ENCODE results near the gene ANTXRL. TPM values are rescaled to one million over a fixed set of nuclear protein-coding genes. Genes with fewer than 3 reads are reported as not detected.
"Not testable (repeated sequence)": the region's sequence is repeated elsewhere in the genome, so short reads cannot be mapped to it uniquely, and the experiment has no call there.

ANTXRL gene
- total RNA-seq, 1 experiment from 2014 or later, result 0.26 TPM

GRCh38 chr10:46301056-46301645, 14.4 kb downstream of the ANTXRL start:
- intact Hi-C loops (cut with micrococcal nuclease; ENCODE audit: unreplicated experiment), result no loop called here
- POLR2A ChIA-PET (ENCODE audit: unreplicated experiment), result no interaction called here
- Histone ChIP-seq H3K4me1 (replicated peaks; ENCODE audit: insufficient read depth) (peaks cover 13% of the 10 kb centered on the region), H3K79me2 (ENCODE audit: low read depth) (no peaks in the 10 kb centered on the region), H3K27me3 (ENCODE audit: insufficient read depth, low read depth) (no peaks in the 10 kb centered on the region), H4K20me1 (ENCODE audit: insufficient read depth) (no peaks in the 10 kb centered on the region), H3K9me3 (ENCODE audit: insufficient read depth, low read depth) (no peaks in the 10 kb centered on the region), H3F3A (ENCODE audit: insufficient read depth, low read depth) (peaks cover 12% of the 10 kb centered on the region), H3K36me3 (ENCODE audit: low read depth) (no peaks in the 10 kb centered on the region), H3K4me2 (no peak overlapping the region), H3K9me2 (ENCODE audit: insufficient read depth) (no peaks in the 10 kb centered on the region), H3K4me3 (no peak overlapping the region), H2AFZ (no peak overlapping the region), H3K27ac (no peak overlapping the region)
- TF ChIP-seq EZH2 (IDR thresholded peaks at IDR 0.05; ENCODE audit: low read depth) (no peak), CTCF (conservative IDR thresholded peaks at IDR 0.05) (no peak)
- DNase-seq, result no peak
- CTCF ChIA-PET, result interaction anchor here (0.7 kb wide), 1 partner anchor 50 kb away, joined by 15 read pairs; no protein-coding TSS in a partner anchor
- no TSS peak for BruUV-seq (replicated peaks)

- Histone ChIP-seq H3K4me1 (replicated peaks; ENCODE audit: insufficient read depth) (peaks cover 21% of the 10 kb centered on the region), H3K79me2 (ENCODE audit: low read depth) (no peaks in the 10 kb centered on the region), H2AFZ (no peak overlapping the region), H3K4me2 (no peak overlapping the region), H3K9me3 (ENCODE audit: insufficient read depth, low read depth) (no peaks in the 10 kb centered on the region), H3K27ac (no peak overlapping the region), H4K20me1 (ENCODE audit: insufficient read depth) (no peaks in the 10 kb centered on the region), H3K9me2 (ENCODE audit: insufficient read depth) (no peaks in the 10 kb centered on the region), H3K4me3 (no peak overlapping the region), H3K27me3 (ENCODE audit: insufficient read depth, low read depth) (no peaks in the 10 kb centered on the region), H3F3A (ENCODE audit: insufficient read depth, low read depth) (peaks cover 20% of the 10 kb centered on the region), H3K36me3 (ENCODE audit: low read depth) (no peaks in the 10 kb centered on the region)
- ChIA-PET CTCF (no interaction called here), POLR2A (ENCODE audit: unreplicated experiment) (no interaction called here)
- TF ChIP-seq EZH2 (IDR thresholded peaks at IDR 0.05; ENCODE audit: low read depth), result no peak
- no peak for TF ChIP-seq CTCF (conservative IDR thresholded peaks at IDR 0.05)
- no peak for DNase-seq
- no TSS peak for BruUV-seq (replicated peaks)
- intact Hi-C loops (cut with micrococcal nuclease; ENCODE audit: unreplicated experiment), result no loop called here
These were observed 15.1 kb downstream of the ANTXRL start for GRCh38 chr10:46301721-46302479.

- H3K27me3 ChIP-seq (ENCODE audit: insufficient read depth, low read depth); H3K4me2 ChIP-seq; DNase-seq; H2AFZ ChIP-seq; H3K4me3 ChIP-seq; H3K79me2 ChIP-seq (ENCODE audit: low read depth); H3K36me3 ChIP-seq (ENCODE audit: low read depth); BruUV-seq (replicated peaks); H4K20me1 ChIP-seq (ENCODE audit: insufficient read depth); H3K9me3 ChIP-seq (ENCODE audit: insufficient read depth, low read depth); H3K9me2 ChIP-seq (ENCODE audit: insufficient read depth); POLR2A ChIA-PET (ENCODE audit: unreplicated experiment); H3K27ac ChIP-seq; intact Hi-C loops (cut with micrococcal nuclease; ENCODE audit: unreplicated experiment); CTCF ChIA-PET: not testable (repeated sequence)
- Histone ChIP-seq H3K4me1 (replicated peaks; ENCODE audit: insufficient read depth) (peaks cover 30% of the 10 kb centered on the region), H3F3A (ENCODE audit: insufficient read depth, low read depth) (peaks cover 26% of the 10 kb centered on the region)
These were observed 16.1 kb downstream of the ANTXRL start for GRCh38 chr10:46302765-46303352.
